BJ (cell line): ENCODE measurements around the gene CYB5RL. TPM values are rescaled to one million over a fixed set of nuclear protein-coding genes. Genes with fewer than 3 reads are reported as not detected.
"Not testable (repeated sequence)": the region's sequence is repeated elsewhere in the genome, so short reads cannot be mapped to it uniquely, and the experiment has no call there.

ENCODE experiments used
- CTCF ChIA-PET: fragments of 350-600 bp; formaldehyde crosslinking; extraction: SDS; loops from one replicate; lab custom pipeline; 2021; ENCODE audit warnings: antibody characterized with exemption, inconsistent platforms; lab: Yijun Ruan, JAX
- POLR2A ChIA-PET: fragments of 300-600 bp; sonication (Branson Sonifier 250); formaldehyde crosslinking; extraction: SDS; loops from one replicate; lab custom pipeline; 2021; ENCODE audit warnings: antibody characterized with exemption; lab: Charles Lee
- DNase-seq: peaks from one replicate; pipeline ENCODE4 v3.0.0-alpha.2; 2011; ENCODE audit warnings: low read depth
- H3K27me3 ChIP-seq: 2 replicates; pipeline ENCODE4 v1.6.0; 2011; ENCODE audit warnings: low read length; ENCODE audit not compliant: control insufficient read depth, insufficient read depth
- H3K36me3 ChIP-seq: 2 replicates; pipeline ENCODE4 v1.5.1; 2011; ENCODE audit warnings: low read length; ENCODE audit not compliant: control insufficient read depth, insufficient read depth
- H3K4me3 ChIP-seq: 2 replicates; pipeline ENCODE4 v1.5.1; 2011; ENCODE audit warnings: low read depth, mild to moderate bottlenecking, control low read depth, low read length
- CTCF ChIP-seq: IDR thresholded peaks from 2 replicates; pipeline ENCODE4 v1.5.1; 2011; ENCODE audit warnings: low read depth, mild to moderate bottlenecking, control low read depth, inconsistent platforms, low read length, moderate library complexity; ENCODE audit not compliant: insufficient read depth
- polyA plus RNA-seq: library from polyadenylated mRNA; depleted of rRNA; stranded (reverse); fragments of >200 nt; gene quantifications from 2 replicates; pipeline ENCODE4 v1.2.3, GENCODE V29; 2011

Gene CYB5RL
- polyA plus RNA-seq, 1 experiment = 4.0 TPM

- POLR2A ChIA-PET = no interaction called here
- no peaks in the 10 kb centered on the region for H3K36me3 ChIP-seq
- no peak for DNase-seq
- no peaks in the 10 kb centered on the region for H3K27me3 ChIP-seq
- CTCF ChIA-PET = interaction anchor here (0.8 to 1.3 kb wide), 2 partner anchors 14 to 46 kb away, joined by 3 read pairs; no protein-coding TSS in a partner anchor
- no peak for TF ChIP-seq CTCF
- no peak overlapping the region for H3K4me3 ChIP-seq
Observed at GRCh38 chr1:54167422-54168139, 32.2 kb downstream of the CYB5RL start.

GRCh38 chr1:54166357-54166756 is 33.5 kb downstream of the CYB5RL start:
- H3K4me3 ChIP-seq, DNase-seq, CTCF ChIA-PET, H3K27me3 ChIP-seq, H3K36me3 ChIP-seq, POLR2A ChIA-PET: not testable (repeated sequence)

GRCh38 chr1:54165146-54165545 is 34.7 kb downstream of the CYB5RL start:
- no peak overlapping the region for H3K4me3 ChIP-seq
- no peak for DNase-seq
- H3K27me3 ChIP-seq = no peaks in the 10 kb centered on the region
- H3K36me3 ChIP-seq = no peaks in the 10 kb centered on the region
- ChIA-PET CTCF (no interaction called here), POLR2A (no interaction called here)
- no peak for TF ChIP-seq CTCF

GRCh38 chr1:54163573-54163972 is 36.3 kb downstream of the CYB5RL start:
- H3K4me3 ChIP-seq = no peak overlapping the region
- H3K27me3 ChIP-seq = no peaks in the 10 kb centered on the region
- CTCF ChIA-PET = interaction anchor here (0.9 to 1.1 kb wide), 3 partner anchors 41 to 336 kb away, joined by 3 to 4 read pairs (median 3); no protein-coding TSS in a partner anchor
- no peak for TF ChIP-seq CTCF
- H3K36me3 ChIP-seq = no peaks in the 10 kb centered on the region
- POLR2A ChIA-PET = no interaction called here
- no peak for DNase-seq

- H3K36me3 ChIP-seq = no peaks in the 10 kb centered on the region
- H3K4me3 ChIP-seq = no peak overlapping the region
- ChIA-PET POLR2A (no interaction called here), CTCF (interaction anchor here (0.9 to 1.1 kb wide), 3 partner anchors 41 to 336 kb away, joined by 3 to 4 read pairs (median 3); no protein-coding TSS in a partner anchor)
- H3K27me3 ChIP-seq = no peaks in the 10 kb centered on the region
- no peak for DNase-seq
- no peak for TF ChIP-seq CTCF
Observed at GRCh38 chr1:54163051-54163450, 36.8 kb downstream of the CYB5RL start.
